GM12865 (cell line): ENCODE data around the gene TMEM91.
"Not testable (repeated sequence)": the region's sequence is repeated elsewhere in the genome, so short reads cannot be mapped to it uniquely, and the experiment has no call there.

Experiments used
- DNase-seq: peaks from one replicate; pipeline ENCODE4 v3.0.0; 2010; ENCODE audit warnings: low read depth
- H3K4me3 ChIP-seq: 2 replicates; pipeline ENCODE4 v1.5.1; 2011; ENCODE audit warnings: mild to moderate bottlenecking, low read depth, low read length, control low read depth
- TF ChIP-seq, protein P1 (sequence below): IDR thresholded peaks from 2 replicates; pipeline ENCODE4 v1.5.1; 2011; ENCODE audit warnings: low read length, control low read depth, low read depth, inconsistent platforms; ENCODE audit not compliant: insufficient read depth; ENCODE audit errors: missing control alignments

TMEM91 gene

DNA sequence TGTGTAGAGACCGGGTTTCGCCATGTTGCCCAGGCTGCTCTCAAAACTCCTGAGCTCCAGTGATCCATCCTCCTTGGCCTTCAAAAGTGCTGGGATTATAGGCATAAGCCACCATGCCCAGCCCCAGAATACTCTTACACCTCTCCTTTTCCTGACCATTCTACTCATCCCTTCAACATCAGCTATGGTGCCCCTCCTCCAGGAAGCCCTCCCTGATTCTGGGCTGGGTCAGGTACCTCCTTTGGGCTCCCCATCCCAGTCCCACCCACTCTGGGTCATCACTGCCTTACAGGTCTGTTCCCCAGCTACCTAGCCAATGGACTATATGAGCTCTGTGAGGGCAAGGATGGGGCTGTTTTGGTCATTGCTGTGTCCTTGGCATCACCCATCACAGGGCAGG is 32.2 kb upstream of the TMEM91 start:
- TF ChIP-seq, protein P1, sequence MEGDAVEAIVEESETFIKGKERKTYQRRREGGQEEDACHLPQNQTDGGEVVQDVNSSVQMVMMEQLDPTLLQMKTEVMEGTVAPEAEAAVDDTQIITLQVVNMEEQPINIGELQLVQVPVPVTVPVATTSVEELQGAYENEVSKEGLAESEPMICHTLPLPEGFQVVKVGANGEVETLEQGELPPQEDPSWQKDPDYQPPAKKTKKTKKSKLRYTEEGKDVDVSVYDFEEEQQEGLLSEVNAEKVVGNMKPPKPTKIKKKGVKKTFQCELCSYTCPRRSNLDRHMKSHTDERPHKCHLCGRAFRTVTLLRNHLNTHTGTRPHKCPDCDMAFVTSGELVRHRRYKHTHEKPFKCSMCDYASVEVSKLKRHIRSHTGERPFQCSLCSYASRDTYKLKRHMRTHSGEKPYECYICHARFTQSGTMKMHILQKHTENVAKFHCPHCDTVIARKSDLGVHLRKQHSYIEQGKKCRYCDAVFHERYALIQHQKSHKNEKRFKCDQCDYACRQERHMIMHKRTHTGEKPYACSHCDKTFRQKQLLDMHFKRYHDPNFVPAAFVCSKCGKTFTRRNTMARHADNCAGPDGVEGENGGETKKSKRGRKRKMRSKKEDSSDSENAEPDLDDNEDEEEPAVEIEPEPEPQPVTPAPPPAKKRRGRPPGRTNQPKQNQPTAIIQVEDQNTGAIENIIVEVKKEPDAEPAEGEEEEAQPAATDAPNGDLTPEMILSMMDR: no peak
- no peak for DNase-seq
- no peak overlapping the region for H3K4me3 ChIP-seq

DNA sequence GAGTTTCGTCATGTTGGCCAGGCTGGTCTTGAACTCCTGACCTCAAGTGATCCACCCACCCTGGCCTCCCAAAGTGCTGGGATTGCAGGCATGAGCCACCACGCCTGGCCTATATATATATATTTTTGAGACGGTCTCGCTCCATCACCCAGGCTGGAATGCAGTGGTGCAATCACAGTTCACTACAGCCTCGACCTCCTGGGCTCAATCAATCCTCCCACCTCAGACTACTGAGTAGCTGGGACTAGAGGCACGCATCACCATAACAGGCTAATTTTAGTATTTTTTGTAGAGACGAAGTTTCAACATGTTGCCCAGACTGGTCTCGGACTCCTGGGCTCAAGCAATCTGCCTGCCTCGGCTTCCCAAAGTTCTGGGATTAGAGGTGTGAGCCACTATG is 29.4 kb upstream of the TMEM91 start:
- not testable (repeated sequence) for DNase-seq

DNA sequence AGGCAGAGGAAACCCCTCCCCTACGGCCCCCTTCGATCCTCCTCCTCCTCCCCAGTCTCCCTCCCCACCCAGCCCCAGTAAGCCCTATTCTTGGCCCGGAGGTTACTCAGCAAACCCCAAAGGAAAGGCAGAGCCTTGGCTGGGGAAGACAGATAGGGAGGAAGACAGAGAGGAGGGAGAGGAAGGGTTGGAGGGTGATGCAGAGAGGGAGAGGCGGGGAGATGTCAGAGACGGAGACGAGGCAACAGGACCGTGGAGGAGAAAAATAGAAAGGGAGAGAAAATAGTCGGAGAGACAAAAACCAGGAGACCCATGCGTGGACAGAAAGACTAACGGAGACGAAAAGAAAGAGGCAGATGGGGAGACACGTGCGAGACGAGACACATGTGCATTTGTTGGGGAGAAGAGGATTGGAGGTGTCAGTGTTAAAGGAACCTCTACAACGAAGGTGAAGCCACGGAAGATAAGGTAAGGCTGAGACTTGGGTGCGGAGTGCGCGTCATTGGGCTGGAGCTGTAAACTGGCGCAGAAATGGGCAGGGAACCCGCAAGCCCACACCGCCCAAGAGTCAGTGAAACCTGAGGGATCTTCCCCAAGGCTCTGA is 25.5 kb upstream of the TMEM91 start:
- peak overlapping the region; percentile 96 for H3K4me3 ChIP-seq
- TF ChIP-seq, protein P1: no peak
- DNase-seq: no peak

More for the DNA sequence above, 29.4 kb upstream of the TMEM91 start:
- not testable (repeated sequence) for H3K4me3 ChIP-seq

DNA sequence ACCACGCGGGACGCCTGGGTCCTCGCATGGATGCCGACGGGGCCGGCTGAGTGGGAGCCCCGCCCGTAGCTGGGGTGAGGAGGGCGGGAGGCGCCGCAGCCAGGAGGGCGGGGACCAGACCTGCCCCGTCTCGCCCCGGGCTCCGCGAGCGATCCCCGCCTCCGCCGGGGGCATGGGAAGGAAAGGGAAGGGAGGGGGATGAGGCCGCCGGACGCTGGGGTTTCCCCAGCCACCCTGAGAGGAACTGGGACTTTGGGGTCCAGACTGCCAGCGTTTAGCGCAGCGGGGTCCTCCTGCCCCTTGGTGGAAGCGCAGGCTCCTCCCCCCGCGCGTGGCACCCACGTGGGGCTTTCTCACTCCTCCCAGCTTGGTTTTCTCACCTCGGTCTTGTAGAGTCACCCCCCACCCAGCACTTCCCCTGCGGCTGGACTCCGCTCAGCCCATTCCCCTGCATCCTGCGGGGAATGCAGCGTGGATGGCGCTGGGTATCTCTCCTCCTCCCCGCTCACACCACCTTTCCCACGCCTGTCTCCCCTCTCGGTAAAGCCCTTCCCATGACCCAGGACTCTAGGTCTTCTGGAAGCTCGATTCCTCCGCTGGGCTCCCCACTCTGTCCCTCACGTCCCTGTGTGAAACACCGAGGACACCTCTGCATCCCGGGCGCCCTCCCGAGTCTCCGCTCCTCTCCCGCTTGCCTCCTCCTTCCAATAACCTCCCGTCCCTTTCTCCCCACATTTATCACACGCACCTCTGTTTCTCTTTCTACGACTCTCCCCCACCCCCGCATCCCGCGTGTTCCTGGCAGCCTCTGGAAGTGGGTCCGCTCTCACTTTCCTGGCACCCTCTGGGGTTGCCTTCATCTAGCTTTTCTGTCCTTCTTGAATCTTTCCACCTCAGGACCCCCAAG is 24.7 kb upstream of the TMEM91 start:
- peak overlapping the region; percentile 96 for H3K4me3 ChIP-seq
- peak; percentile 88 for DNase-seq
- TF ChIP-seq, protein P1: no peak

DNA sequence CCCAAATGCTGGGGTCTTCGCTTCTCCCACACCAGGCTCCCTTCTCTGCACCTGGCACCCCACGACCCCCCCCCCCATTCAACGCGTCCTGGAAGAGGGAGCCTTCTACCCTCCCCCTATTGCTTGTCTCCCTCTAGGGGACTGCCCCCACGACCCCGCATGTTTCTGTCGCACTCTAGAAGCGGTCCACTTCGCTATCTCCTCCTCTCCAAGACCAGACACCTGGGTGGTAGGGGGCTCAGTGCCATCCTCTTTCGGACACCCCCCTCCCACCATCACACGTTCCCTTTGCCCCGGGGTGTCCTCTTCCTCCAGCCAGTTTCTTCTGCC is 24.1 kb upstream of the TMEM91 start:
- DNase-seq: no peak
- H3K4me3 ChIP-seq: peak overlapping the region; percentile 96
- TF ChIP-seq, protein P1: no peak

DNA sequence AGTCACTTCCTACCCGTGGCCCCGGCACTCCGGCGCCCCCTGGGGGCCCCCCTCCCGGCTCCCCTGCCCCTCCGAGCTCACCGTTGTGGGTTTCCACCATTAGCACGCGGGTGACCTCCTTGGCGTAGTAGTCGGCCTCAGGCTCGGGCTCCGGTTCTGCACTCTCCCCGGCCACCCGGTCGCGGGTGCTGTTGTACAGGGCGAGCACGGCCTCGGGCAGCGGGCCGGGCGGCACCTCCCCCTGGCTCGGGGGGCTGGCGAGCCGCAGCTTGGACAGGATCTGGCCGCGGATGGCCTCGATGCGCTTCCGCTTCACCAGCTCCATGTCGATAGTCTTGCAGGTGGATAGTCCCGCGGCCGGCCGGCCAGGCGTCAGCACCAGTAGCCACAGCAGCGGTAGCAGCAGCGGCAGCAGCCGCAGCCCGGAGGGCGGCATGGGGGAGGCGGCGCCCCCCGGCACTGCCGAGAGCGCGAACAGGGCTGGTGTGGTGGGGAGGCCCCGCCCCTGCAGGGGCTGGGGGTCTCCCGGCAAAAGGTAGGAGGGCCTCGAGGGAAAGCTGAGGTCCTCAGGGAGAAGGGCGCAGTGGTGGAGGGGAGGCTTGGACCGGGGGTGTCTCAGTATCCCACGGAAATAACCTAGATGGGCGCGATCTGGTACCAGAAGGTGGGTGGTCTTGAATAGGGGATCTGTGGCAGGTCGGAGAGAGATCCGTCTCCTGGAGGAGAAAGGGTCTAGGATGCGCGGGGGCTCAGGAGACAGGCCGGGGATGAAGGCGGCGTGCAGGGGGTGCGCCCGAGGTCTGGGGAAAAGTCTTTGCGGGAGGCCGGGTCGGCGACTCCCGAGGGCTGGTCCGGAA is 23.5 kb upstream of the TMEM91 start:
- DNase-seq: peak; percentile 80
- H3K4me3 ChIP-seq: peak overlapping the region; percentile 96
- TF ChIP-seq, protein P1: peak; percentile 75
